CD14-positive monocyte (primary cell): ENCODE measurements around the gene PITHD1. TPM values are rescaled to one million over a fixed set of nuclear protein-coding genes. Genes with fewer than 3 reads are reported as not detected.

Source experiments
- DNase-seq, 3 donors: peaks; one replicate each; pipeline ENCODE4 v3.0.0-alpha.2; 2011 to 2022
- H2AFZ ChIP-seq: 2 replicates; pipeline ENCODE4 v1.6.0; 2012; ENCODE audit warnings: mild to moderate bottlenecking, low read depth, low read length, inconsistent platforms; ENCODE audit not compliant: insufficient read depth, poor library complexity, severe bottlenecking
- H3K27ac ChIP-seq, 2 donors: 1 replicate in 1 of 2; 2 replicates in 1 of 2; pipeline ENCODE4 v1.5.1; 2012 to 2013; ENCODE audit warnings: low read length in 2 of 2, control low read depth in 1 of 2, inconsistent platforms in 1 of 2, low read depth in 1 of 2, mild to moderate bottlenecking in 1 of 2
- H3K27me3 ChIP-seq, 2 donors: one replicate each; pipeline versions ENCODE4 v1.6.0 to v1.6.1; 2011 to 2013; ENCODE audit warnings: low read length in 2 of 2; ENCODE audit not compliant: control insufficient read depth in 2 of 2, insufficient read depth in 2 of 2
- H3K36me3 ChIP-seq, 2 donors: replicated peaks in 1 of 2; 1 replicate in 1 of 2; 2 replicates in 1 of 2; pipeline versions ENCODE4 v1.5.1 to v1.6.1; 2012 to 2013; ENCODE audit warnings: low read length in 2 of 2, control low read depth in 1 of 2, inconsistent platforms in 1 of 2, mild to moderate bottlenecking in 1 of 2; ENCODE audit not compliant: insufficient read depth in 2 of 2, control insufficient read depth in 1 of 2
- H3K4me1 ChIP-seq, 2 donors: 1 replicate in 1 of 2; 2 replicates in 1 of 2; pipeline versions ENCODE4 v1.5.1 to v1.6.1; 2012 to 2013; ENCODE audit warnings: low read length in 2 of 2, control low read depth in 1 of 2, inconsistent platforms in 1 of 2, mild to moderate bottlenecking in 1 of 2, moderate library complexity in 1 of 2; ENCODE audit not compliant: insufficient read depth in 2 of 2, control insufficient read depth in 1 of 2
- H3K4me2 ChIP-seq: replicated peaks from 2 replicates; pipeline ENCODE3; 2012; ENCODE audit warnings: low read length, moderate library complexity, mild to moderate bottlenecking; ENCODE audit not compliant: poor library complexity, severe bottlenecking; ENCODE audit errors: extremely low read depth
- H3K4me3 ChIP-seq, 3 experiments: fragments of 200-600 bp in 1 of 3; sonication (generic) in 1 of 3; replicated peaks in 1 of 3; 1 replicate in 2 of 3; 2 replicates in 1 of 3; pipeline ENCODE4 v1.5.1; 2011 to 2013; ENCODE audit warnings: low read length in 3 of 3, mild to moderate bottlenecking in 3 of 3, control low read depth in 2 of 3, low read depth in 2 of 3, inconsistent platforms in 1 of 3, moderate library complexity in 1 of 3
- H3K79me2 ChIP-seq: 2 replicates; pipeline ENCODE4 v1.6.0; 2012; ENCODE audit warnings: mild to moderate bottlenecking, control low read depth, inconsistent platforms, low read length, moderate library complexity; ENCODE audit not compliant: insufficient read depth
- H3K9ac ChIP-seq: 2 replicates; pipeline ENCODE4 v1.6.0; 2017; ENCODE audit warnings: low read length, mild to moderate bottlenecking; ENCODE audit not compliant: insufficient read depth, poor library complexity, severe bottlenecking
- H3K9me3 ChIP-seq, 2 donors: replicated peaks in 1 of 2; 1 replicate in 1 of 2; 2 replicates in 1 of 2; pipeline versions ENCODE4 v1.5.1 to v1.6.1; 2012 to 2013; ENCODE audit warnings: low read length in 2 of 2, control low read depth in 1 of 2; ENCODE audit not compliant: control insufficient read depth in 1 of 2, insufficient read depth in 1 of 2
- H4K20me1 ChIP-seq: 2 replicates; pipeline ENCODE4 v1.6.0; 2012; ENCODE audit warnings: mild to moderate bottlenecking, low read length, control low read depth, moderate library complexity; ENCODE audit not compliant: insufficient read depth
- H3K27ac Mint-ChIP-seq, 7 donors: one replicate each; pipeline ENCODE4 v1.8.0; 2020; ENCODE audit warnings: mild to moderate bottlenecking in 7 of 7, mixed read lengths in 7 of 7, moderate library complexity in 6 of 7, inconsistent platforms in 2 of 7
- H3K27me3 Mint-ChIP-seq, 3 donors: one replicate each; pipeline ENCODE4 v1.8.0; 2021 to 2022; ENCODE audit warnings: low read depth in 3 of 3, mild to moderate bottlenecking in 3 of 3, mixed read lengths in 3 of 3, moderate library complexity in 3 of 3, inconsistent platforms in 1 of 3
- H3K36me3 Mint-ChIP-seq, 2 donors: one replicate each; pipeline ENCODE4 v1.8.0; 2020; ENCODE audit warnings: mixed read lengths in 2 of 2, inconsistent platforms in 1 of 2, mild to moderate bottlenecking in 1 of 2
- H3K4me1 Mint-ChIP-seq: one replicate; pipeline ENCODE4 v1.8.0; 2020; ENCODE audit warnings: mild to moderate bottlenecking, mixed read lengths
- H3K4me3 Mint-ChIP-seq, 2 donors: one replicate each; pipeline ENCODE4 v1.8.0; 2020; ENCODE audit warnings: mild to moderate bottlenecking in 2 of 2, mixed read lengths in 2 of 2, moderate library complexity in 1 of 2
- H3K9me3 Mint-ChIP-seq, 7 donors: one replicate each; pipeline ENCODE4 v1.8.0; 2020 to 2022; ENCODE audit warnings: mixed read lengths in 7 of 7, mild to moderate bottlenecking in 6 of 7, moderate library complexity in 6 of 7, inconsistent platforms in 2 of 7
- CTCF ChIP-seq: fragments of 200-600 bp; IDR thresholded peaks from one replicate; pipeline ENCODE4 v1.8.0; 2022; ENCODE audit warnings: antibody characterized with exemption, mild to moderate bottlenecking
- WGBS: methylation state at CpG from one replicate; pipeline ENCODE4 v1.1.5; 2013; ENCODE audit warnings: missing lambda C conversion rate; ENCODE audit not compliant: insufficient coverage; 5-methylcytosine and 5-hydroxymethylcytosine counted together
- intact Hi-C, 2 donors: fragments of 100-400 bp; cut with micrococcal nuclease; formaldehyde crosslinking; loops; one replicate each; pipeline versions ENCODE4 v1.15.0 to v1.15.1; 2023
- polyA plus RNA-seq, 3 donors: library from polyadenylated mRNA; depleted of rRNA in 1 of 3; unstranded in 2 of 3; stranded (reverse) in 1 of 3; fragments of 300-500 nt in 2 of 3; fragments of >200 nt in 1 of 3; fragmentation: Illumina TruSeq in 2 of 3; gene quantifications; 1 replicate in 2 of 3; 2 replicates in 1 of 3; pipeline ENCODE4 v1.2.3, GENCODE V29; 2012 to 2021

PITHD1 gene
- polyA plus RNA-seq, 3 donors = 20.8 to 40.8 (median 29.9) TPM

- WGBS = 89% methylated on average over 5 of the region's 6 CpGs
- no peak overlapping the region for H3K4me3 ChIP-seq
- no peak overlapping the region for H3K4me2 ChIP-seq
- no peak overlapping the region for H3K4me3 Mint-ChIP-seq
- H2AFZ ChIP-seq = no peak overlapping the region
- peaks cover 17% of the 10 kb centered on the region for H3K4me1 Mint-ChIP-seq
- peaks cover 0 to 2% (median 0%) of the 10 kb centered on the region in 7 donors for H3K9me3 Mint-ChIP-seq
- H3K27ac ChIP-seq = no peak overlapping the region
- H4K20me1 ChIP-seq = no peaks in the 10 kb centered on the region
- H3K9ac ChIP-seq = no peak overlapping the region
- H3K27ac Mint-ChIP-seq = no peak overlapping the region
- intact Hi-C loops = loop anchor here (5.0 kb wide), 2 partner anchors 38 to 148 kb away; no protein-coding TSS in a partner anchor
- H3K27me3 Mint-ChIP-seq = no peaks in the 10 kb centered on the region
- peaks cover 4 to 10% of the 10 kb centered on the region in 2 donors for H3K36me3 Mint-ChIP-seq
- no peaks in the 10 kb centered on the region for H3K36me3 ChIP-seq
- TF ChIP-seq CTCF = no peak
- no peaks in the 10 kb centered on the region for H3K9me3 ChIP-seq
- peaks cover 17 to 18% of the 10 kb centered on the region in 2 donors for H3K4me1 ChIP-seq
- H3K79me2 ChIP-seq = peaks cover 30% of the 10 kb centered on the region
- no peaks in the 10 kb centered on the region for H3K27me3 ChIP-seq
- DNase-seq = no peak
Observed at GRCh38 chr1:23774174-23774880, 3.9 kb upstream of the PITHD1 start.

GRCh38 chr1:23776217-23776616, 2.0 kb upstream of the PITHD1 start:
- H2AFZ ChIP-seq = no peak overlapping the region
- no peak overlapping the region for H3K4me3 ChIP-seq
- no peak overlapping the region for H3K9ac ChIP-seq
- H3K4me1 Mint-ChIP-seq = peaks cover 27% of the 10 kb centered on the region
- intact Hi-C loops = no loop called here
- H3K4me2 ChIP-seq = no peak overlapping the region
- 78% methylated on average over 1 of the region's 2 CpGs for WGBS
- H3K27me3 ChIP-seq = no peaks in the 10 kb centered on the region
- peaks cover 7 to 8% of the 10 kb centered on the region in 2 donors for H3K36me3 Mint-ChIP-seq
- H3K4me3 Mint-ChIP-seq = no peak overlapping the region
- DNase-seq = no peak
- no peak for TF ChIP-seq CTCF
- no peak overlapping the region for H3K27ac ChIP-seq
- peaks cover 26 to 28% of the 10 kb centered on the region in 2 donors for H3K4me1 ChIP-seq
- no peaks in the 10 kb centered on the region for H3K9me3 ChIP-seq
- no peaks in the 10 kb centered on the region for H4K20me1 ChIP-seq
- H3K9me3 Mint-ChIP-seq = no peaks in the 10 kb centered on the region
- no peaks in the 10 kb centered on the region for H3K36me3 ChIP-seq
- peaks cover 47% of the 10 kb centered on the region for H3K79me2 ChIP-seq
- H3K27ac Mint-ChIP-seq = no peak overlapping the region
- no peaks in the 10 kb centered on the region for H3K27me3 Mint-ChIP-seq
